OCI-LY1 (cell line): ENCODE results near the gene ANAPC13.

Source experiments
- CTCF ChIP-seq: fragments of 200-600 bp; sonication (generic), shearing (Covaris generic); IDR thresholded peaks from 2 replicates; pipeline ENCODE4 v1.5.1; 2017; ENCODE audit warnings: mild to moderate bottlenecking, antibody characterized with exemption, low read length, moderate library complexity, mixed read lengths
- EZH2 ChIP-seq: fragments of 200-600 bp; sonication (generic), shearing (Covaris generic); IDR thresholded peaks from 2 replicates; pipeline ENCODE4 v1.8.0; 2017; ENCODE audit warnings: borderline replicate concordance, mixed run types, mild to moderate bottlenecking, antibody characterized with exemption, low read length, moderate library complexity, mixed read lengths

- TF ChIP-seq CTCF: no peak
- TF ChIP-seq EZH2: no peak
Measured at GRCh38 chr3:134445636-134446035, 40.1 kb downstream of the ANAPC13 start.
